Right lobe of liver (tissue), 4 donors: ENCODE measurements around the gene CTSG.

Experiments
- POLR2A ChIP-seq: fragments of 450-650 bp; IDR thresholded peaks from one replicate; pipeline ENCODE4 v1.6.1; 2017; ENCODE audit warnings: antibody characterized with exemption, mild to moderate bottlenecking
- TF ChIP-seq, protein P1 (sequence below), 4 donors: fragments of 200-600 bp in 3 of 4; fragments of 450-650 bp in 1 of 4; IDR thresholded peaks; one replicate each; pipeline versions ENCODE4 v1.5.1 to v1.8.0; 2016 to 2022; ENCODE audit warnings: antibody characterized with exemption in 4 of 4, mild to moderate bottlenecking in 2 of 4
- donor health status: DM: no; HTN: no; CAD: no.
- donor health status: DM: no; HTN: no; CAD: no.
- donor health status: DM: no; HTN: yes; CAD: no.

DNA sequence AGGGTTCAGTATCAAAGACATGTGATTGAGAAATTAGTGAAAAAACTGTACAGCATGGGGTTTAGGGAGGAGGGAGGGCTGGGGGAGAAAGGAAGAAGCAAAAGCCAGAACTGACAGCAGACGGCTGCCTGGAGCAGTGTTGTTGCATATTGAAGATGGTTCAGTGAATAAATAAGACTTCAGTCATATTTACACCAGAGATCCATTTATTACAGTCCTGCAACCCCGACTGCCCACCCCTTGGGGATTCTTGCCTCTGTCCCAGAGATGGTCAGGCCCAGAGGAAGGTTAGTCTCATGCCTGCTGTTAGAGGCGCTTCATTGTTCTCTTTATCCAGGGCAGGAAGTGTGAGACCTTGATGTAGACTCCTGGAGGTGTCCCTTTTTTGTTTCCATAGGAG, 30.2 kb upstream of the CTSG start:
- TF ChIP-seq POLR2A, result no peak
- TF ChIP-seq, protein P1, sequence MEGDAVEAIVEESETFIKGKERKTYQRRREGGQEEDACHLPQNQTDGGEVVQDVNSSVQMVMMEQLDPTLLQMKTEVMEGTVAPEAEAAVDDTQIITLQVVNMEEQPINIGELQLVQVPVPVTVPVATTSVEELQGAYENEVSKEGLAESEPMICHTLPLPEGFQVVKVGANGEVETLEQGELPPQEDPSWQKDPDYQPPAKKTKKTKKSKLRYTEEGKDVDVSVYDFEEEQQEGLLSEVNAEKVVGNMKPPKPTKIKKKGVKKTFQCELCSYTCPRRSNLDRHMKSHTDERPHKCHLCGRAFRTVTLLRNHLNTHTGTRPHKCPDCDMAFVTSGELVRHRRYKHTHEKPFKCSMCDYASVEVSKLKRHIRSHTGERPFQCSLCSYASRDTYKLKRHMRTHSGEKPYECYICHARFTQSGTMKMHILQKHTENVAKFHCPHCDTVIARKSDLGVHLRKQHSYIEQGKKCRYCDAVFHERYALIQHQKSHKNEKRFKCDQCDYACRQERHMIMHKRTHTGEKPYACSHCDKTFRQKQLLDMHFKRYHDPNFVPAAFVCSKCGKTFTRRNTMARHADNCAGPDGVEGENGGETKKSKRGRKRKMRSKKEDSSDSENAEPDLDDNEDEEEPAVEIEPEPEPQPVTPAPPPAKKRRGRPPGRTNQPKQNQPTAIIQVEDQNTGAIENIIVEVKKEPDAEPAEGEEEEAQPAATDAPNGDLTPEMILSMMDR (IDR thresholded peaks at IDR 0.05), result no peak
